ENCODE data around the gene EIF2S1.

DNA sequence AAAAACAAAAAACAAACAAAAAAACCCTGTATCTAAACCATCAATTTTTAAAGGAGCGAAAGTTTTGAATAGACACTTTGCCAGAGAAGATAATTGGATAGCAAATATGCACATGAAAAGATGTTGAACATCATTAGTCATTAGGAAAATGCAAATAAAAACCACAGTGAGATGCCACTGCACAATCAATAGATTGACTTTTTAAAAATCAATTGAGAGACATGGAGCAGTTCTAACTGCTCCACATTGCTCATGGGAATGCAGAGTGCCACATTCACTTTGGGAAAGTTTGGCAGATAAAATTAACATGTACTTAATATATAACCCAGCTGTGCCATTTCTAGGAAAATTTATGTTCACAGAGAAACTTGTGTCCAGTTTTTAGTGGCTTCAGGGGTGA is 12.7 kb downstream of the EIF2S1 start:
- TF ChIP-seq, protein P1, sequence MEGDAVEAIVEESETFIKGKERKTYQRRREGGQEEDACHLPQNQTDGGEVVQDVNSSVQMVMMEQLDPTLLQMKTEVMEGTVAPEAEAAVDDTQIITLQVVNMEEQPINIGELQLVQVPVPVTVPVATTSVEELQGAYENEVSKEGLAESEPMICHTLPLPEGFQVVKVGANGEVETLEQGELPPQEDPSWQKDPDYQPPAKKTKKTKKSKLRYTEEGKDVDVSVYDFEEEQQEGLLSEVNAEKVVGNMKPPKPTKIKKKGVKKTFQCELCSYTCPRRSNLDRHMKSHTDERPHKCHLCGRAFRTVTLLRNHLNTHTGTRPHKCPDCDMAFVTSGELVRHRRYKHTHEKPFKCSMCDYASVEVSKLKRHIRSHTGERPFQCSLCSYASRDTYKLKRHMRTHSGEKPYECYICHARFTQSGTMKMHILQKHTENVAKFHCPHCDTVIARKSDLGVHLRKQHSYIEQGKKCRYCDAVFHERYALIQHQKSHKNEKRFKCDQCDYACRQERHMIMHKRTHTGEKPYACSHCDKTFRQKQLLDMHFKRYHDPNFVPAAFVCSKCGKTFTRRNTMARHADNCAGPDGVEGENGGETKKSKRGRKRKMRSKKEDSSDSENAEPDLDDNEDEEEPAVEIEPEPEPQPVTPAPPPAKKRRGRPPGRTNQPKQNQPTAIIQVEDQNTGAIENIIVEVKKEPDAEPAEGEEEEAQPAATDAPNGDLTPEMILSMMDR (IDR thresholded peaks at IDR 0.05) = no peak
- no peak for TF ChIP-seq POLR2A (IDR thresholded peaks at IDR 0.05)
- TF ChIP-seq POLR2AphosphoS5 (IDR thresholded peaks at IDR 0.05) = no peak
